Pancreas (tissue), 10 donors: ENCODE results near the gene CHRD. TPM values are rescaled to one million over a fixed set of nuclear protein-coding genes. Genes with fewer than 3 reads are reported as not detected.
A peak's percentile ranks its signal among the peaks of the same experiment; 100 is the strongest.

Source experiments
- ATAC-seq, 4 donors: fragments of 200-7000 bp; cut with Tn5 transposase; one replicate each; pipeline versions ENCODE4 v1.8.0 to v1.9.1; 2020; ENCODE audit warnings: mild to moderate bottlenecking in 4 of 4, moderate library complexity in 4 of 4
- DNase-seq, 6 donors: peaks; one replicate each; pipeline ENCODE4 v3.0.0-alpha.2; 2020
- FAIRE-seq: peaks from 2 replicates; lab custom pipeline; 2012; peaks lifted over from hg19 to GRCh38; lab: Jason Lieb, UNC
- H3K27ac ChIP-seq, 4 donors: fragments of 200-600 bp; sonication (generic); 1 replicate in 3 of 4; 2 replicates in 1 of 4; pipeline versions ENCODE4 v1.5.0 to v1.8.0; 2020
- H3K27me3 ChIP-seq, 4 donors: fragments of 200-600 bp; one replicate each; pipeline ENCODE4 v1.8.0; 2021
- H3K36me3 ChIP-seq, 3 donors: fragments of 200-600 bp; sonication (generic) in 1 of 3; one replicate each; pipeline versions ENCODE4 v1.5.0 to v1.8.0; 2020 to 2021
- H3K4me1 ChIP-seq, 3 donors: fragments of 200-600 bp; one replicate each; pipeline ENCODE4 v1.8.0; 2021
- H3K4me3 ChIP-seq, 4 donors: fragments of 200-600 bp; sonication (generic) in 2 of 4; one replicate each; pipeline versions ENCODE4 v1.5.0 to v1.8.0; 2020 to 2021
- H3K9me3 ChIP-seq, 4 donors: fragments of 200-600 bp; one replicate each; pipeline ENCODE4 v1.8.0; 2021
- CTCF ChIP-seq, 4 donors: fragments of 200-600 bp; sonication (generic) in 3 of 4; IDR thresholded peaks; one replicate each; pipeline versions ENCODE4 v1.5.0 to v1.8.0; 2021; ENCODE audit warnings: antibody characterized with exemption in 4 of 4
- WGBS, 2 donors: extraction: QIAGEN DNeasy Blood & Tissue Kit; methylation state at CpG; one replicate each; pipeline ENCODE4 v1.1.7; 2013; 5-methylcytosine and 5-hydroxymethylcytosine counted together
- intact Hi-C, 3 donors: fragments of 100-400 bp; cut with DNase I; formaldehyde crosslinking; loops; one replicate each; pipeline versions ENCODE4 v1.11.1 to v1.14.2; 2022
- polyA plus RNA-seq, 2 donors: library from polyadenylated mRNA; stranded (reverse); fragments of 200-250 nt; gene quantifications; one replicate each; pipeline ENCODE4 v1.2.3, GENCODE V29; 2013
- total RNA-seq, 6 donors: library from RNA; stranded (reverse); fragmentation: NEBNext Ultra II Directional in 4 of 6; extraction: Animal tissue kit (Norgen Biotek cat#: 25700) in 4 of 6; gene quantifications; one replicate each; pipeline versions ENCODE4 v1.2.1 to v1.2.4, GENCODE V29; 2021 to 2023
- donor health status: healthy with polysubstance abuse.
- donor health status: DM: no; HTN: no; CAD: no; lungs with moderate emphysema.
- donor health status: DM: no; HTN: no; CAD: no.
- donor health status: control.
- donor health status: control.
- donor health status: Bipolar disorder and iron deficiency.
- donor health status: DM: yes; HTN: yes; CAD: no.
- donor health status: DM: no; HTN: no; CAD: no.
- donor health status: DM: no; HTN: no; CAD: no.
- donor health status: DM: yes; HTN: yes; CAD: no.

The CHRD gene
- total and polyA plus RNA-seq, 8 donors, result 11.0 to 96.7 (median 19.8) TPM

- intact Hi-C loops, result loop anchor here in 1 of 3 donors (10.0 kb wide), 1 partner anchor 152 kb away; no protein-coding TSS in a partner anchor
- DNase-seq, result peak in 1 of 6 donors; percentile 67
- Histone ChIP-seq H3K27me3 (no peaks in the 10 kb centered on the region), H3K9me3 (no peaks in the 10 kb centered on the region), H3K36me3 (no peaks in the 10 kb centered on the region), H3K27ac (no peak overlapping the region), H3K4me3 (no peak overlapping the region), H3K4me1 (peaks cover 0 to 6% (median 0%) of the 10 kb centered on the region in 3 donors)
- ATAC-seq, result no peak
- 92 to 98% methylated on average over 15 of the region's 15 CpGs for WGBS, 2 donors
- TF ChIP-seq CTCF (IDR thresholded peaks at IDR 0.05), result no peak
- FAIRE-seq, result no peak
Measured at GRCh38 chr3:184383033-184383740, 3.3 kb downstream of the CHRD start.

- H3K36me3 ChIP-seq, result no peaks in the 10 kb centered on the region
- no peak for FAIRE-seq
Measured at GRCh38 chr3:184384342-184384741, 4.5 kb downstream of the CHRD start.

GRCh38 chr3:184384856-184385422 lies 5.1 kb downstream of the CHRD start:
- no peak for TF ChIP-seq CTCF (IDR thresholded peaks at IDR 0.05)
- ATAC-seq, result no peak
- H3K4me3 ChIP-seq, result no peak overlapping the region
- no peaks in the 10 kb centered on the region for H3K36me3 ChIP-seq
- 93% methylated on average over 8 of the region's 8 CpGs for WGBS, 2 donors
- H3K9me3 ChIP-seq, result no peaks in the 10 kb centered on the region
- FAIRE-seq, result no peak
- peaks cover 0 to 3% (median 0%) of the 10 kb centered on the region in 3 donors for H3K4me1 ChIP-seq
- peak in 1 of 6 donors; percentile 50 for DNase-seq
- H3K27me3 ChIP-seq, result no peaks in the 10 kb centered on the region
- no peak overlapping the region for H3K27ac ChIP-seq
- intact Hi-C loops, result loop anchor here in 1 of 3 donors (10.0 kb wide), 1 partner anchor 150 kb away; no protein-coding TSS in a partner anchor

More at GRCh38 chr3:184384342-184384741, 4.5 kb downstream of the CHRD start:
- 82 to 86% methylated on average over 9 of the region's 9 CpGs for WGBS, 2 donors
- intact Hi-C loops, result loop anchor here in 1 of 3 donors (10.0 kb wide), 1 partner anchor 150 kb away; no protein-coding TSS in a partner anchor
- DNase-seq, result no peak
- no peak for TF ChIP-seq CTCF (IDR thresholded peaks at IDR 0.05)
- Histone ChIP-seq H3K4me3 (no peak overlapping the region), H3K27me3 (no peaks in the 10 kb centered on the region), H3K9me3 (no peaks in the 10 kb centered on the region), H3K27ac (no peak overlapping the region), H3K4me1 (peaks cover 0 to 3% (median 0%) of the 10 kb centered on the region in 3 donors)
- no peak for ATAC-seq

- Histone ChIP-seq H3K36me3 (no peaks in the 10 kb centered on the region), H3K27me3 (no peaks in the 10 kb centered on the region), H3K27ac (no peak overlapping the region), H3K4me1 (peaks cover 0 to 2% (median 0%) of the 10 kb centered on the region in 3 donors), H3K9me3 (no peaks in the 10 kb centered on the region), H3K4me3 (no peak overlapping the region)
- no peak for TF ChIP-seq CTCF (IDR thresholded peaks at IDR 0.05)
- peak in 1 of 6 donors; percentile 26 for DNase-seq
- WGBS, 2 donors, result 77 to 83% methylated on average over 35 to 37 of the region's 37 CpGs
- no peak for FAIRE-seq
- intact Hi-C loops, result loop anchor here in 1 of 3 donors (10.0 kb wide), 1 partner anchor 149 kb away; no protein-coding TSS in a partner anchor
- no peak for ATAC-seq
Measured at GRCh38 chr3:184386047-184386806, 6.4 kb downstream of the CHRD start.
